Breast epithelium (tissue), 4 donors: ENCODE data around the gene TOR3A. TPM values are rescaled to one million over a fixed set of nuclear protein-coding genes. Genes with fewer than 3 reads are reported as not detected.
"Not testable (repeated sequence)": the region's sequence is repeated elsewhere in the genome, so short reads cannot be mapped to it uniquely, and the experiment has no call there.

Source experiments
- DNase-seq, 2 donors: peaks; one replicate each; pipeline ENCODE4 v3.0.0-alpha.2; 2019; ENCODE audit warnings: low spot score in 2 of 2
- H3K27ac ChIP-seq, 2 donors: fragments of 200-600 bp; sonication (generic) in 1 of 2; one replicate each; pipeline ENCODE4 v1.5.1; 2016 to 2019; ENCODE audit warnings: mild to moderate bottlenecking in 1 of 2
- H3K27me3 ChIP-seq, 2 donors: fragments of 200-600 bp; sonication (generic) in 1 of 2; one replicate each; pipeline versions ENCODE4 v1.5.1 to v1.6.0; 2017 to 2019; ENCODE audit warnings: control low read depth in 1 of 2, mild to moderate bottlenecking in 1 of 2
- H3K36me3 ChIP-seq: fragments of 200-600 bp; one replicate; pipeline ENCODE4 v1.5.1; 2019
- H3K4me1 ChIP-seq, 2 donors: fragments of 200-600 bp; sonication (generic); one replicate each; pipeline ENCODE4 v1.5.1; 2016 to 2019; ENCODE audit warnings: control low read depth in 1 of 2
- H3K4me3 ChIP-seq, 3 donors: fragments of 200-600 bp; sonication (generic); 1 replicate in 2 of 3; 2 replicates in 1 of 3; pipeline ENCODE4 v1.5.1; 2016 to 2019; ENCODE audit warnings: mild to moderate bottlenecking in 3 of 3, moderate library complexity in 2 of 3
- H3K9me3 ChIP-seq, 2 donors: fragments of 200-600 bp; sonication (generic) in 1 of 2; one replicate each; pipeline ENCODE4 v1.5.1; 2016 to 2019; ENCODE audit warnings: control low read depth in 1 of 2
- CTCF ChIP-seq, 3 donors: fragments of 450-650 bp; IDR thresholded peaks; one replicate each; pipeline ENCODE4 v1.5.1; 2016 to 2017; ENCODE audit warnings: antibody characterized with exemption in 3 of 3, mild to moderate bottlenecking in 3 of 3, moderate library complexity in 3 of 3
- POLR2A ChIP-seq: fragments of 450-650 bp; IDR thresholded peaks from one replicate; pipeline ENCODE4 v1.6.1; 2016; ENCODE audit warnings: antibody characterized with exemption, mild to moderate bottlenecking, moderate library complexity
- POLR2AphosphoS5 ChIP-seq, 3 donors: sonication (generic); formaldehyde crosslinking; IDR thresholded peaks; one replicate each; pipeline ENCODE4 v1.6.1; 2017; ENCODE audit warnings: antibody characterized with exemption in 3 of 3
- intact Hi-C: fragments of 100-400 bp; cut with DNase I; formaldehyde crosslinking; loops from one replicate; pipeline ENCODE4 v1.15.1; 2023; ENCODE audit warnings: low total_unique reads
- total RNA-seq, 3 donors: library from RNA; depleted of rRNA; stranded (reverse); fragments of >200 nt; gene quantifications; one replicate each; pipeline ENCODE4 v1.1.0, GENCODE V29; 2016

TOR3A gene
- total RNA-seq, 3 donors from 2014 or later, result 32.8 to 50.5 (median 35.6) TPM

GRCh38 chr1:179137617-179138255 lies 55.9 kb downstream of the TOR3A start:
- Histone ChIP-seq H3K27me3 (no peaks in the 10 kb centered on the region), H3K36me3 (no peaks in the 10 kb centered on the region), H3K4me3 (no peak overlapping the region), H3K9me3 (no peaks in the 10 kb centered on the region), H3K27ac (no peak overlapping the region), H3K4me1 (peaks cover 0 to 2% of the 10 kb centered on the region in 2 donors)
- intact Hi-C loops, result no loop called here
- no peak for DNase-seq
- no peak for TF ChIP-seq POLR2A
- no peak for TF ChIP-seq CTCF (IDR thresholded peaks at IDR 0.05)
- TF ChIP-seq POLR2AphosphoS5 (IDR thresholded peaks at IDR 0.05), result no peak

- H3K27ac ChIP-seq, DNase-seq, H3K4me1 ChIP-seq, H3K9me3 ChIP-seq, intact Hi-C loops, H3K36me3 ChIP-seq, H3K4me3 ChIP-seq, H3K27me3 ChIP-seq: not testable (repeated sequence)
Observed at GRCh38 chr1:179138755-179139154, 56.9 kb downstream of the TOR3A start.

- peak overlapping the region; percentile 34 to 53 for H3K27ac ChIP-seq
- no peaks in the 10 kb centered on the region for H3K27me3 ChIP-seq
- TF ChIP-seq CTCF (IDR thresholded peaks at IDR 0.05), result no peak
- peak overlapping the region; percentile 21 to 56 (median 45) for H3K4me3 ChIP-seq
- no peak for DNase-seq
- H3K36me3 ChIP-seq, result no peaks in the 10 kb centered on the region
- H3K9me3 ChIP-seq, result no peaks in the 10 kb centered on the region
- peaks cover 0 to 5% of the 10 kb centered on the region in 2 donors for H3K4me1 ChIP-seq
- intact Hi-C loops, result no loop called here
Observed at GRCh38 chr1:179141592-179142251, 59.9 kb downstream of the TOR3A start.

- Histone ChIP-seq H3K36me3 (no peaks in the 10 kb centered on the region), H3K27me3 (no peaks in the 10 kb centered on the region), H3K4me3 (peak overlapping the region; percentile 12 to 56 (median 45)), H3K4me1 (peaks cover 0 to 5% of the 10 kb centered on the region in 2 donors), H3K9me3 (no peaks in the 10 kb centered on the region), H3K27ac (peak overlapping the region; percentile 79 to 82)
- peak in 2 of 3 donors; percentile 50 to 55 for TF ChIP-seq POLR2AphosphoS5 (IDR thresholded peaks at IDR 0.05)
- no peak for TF ChIP-seq POLR2A
- intact Hi-C loops, result no loop called here
- DNase-seq, result no peak
Observed at GRCh38 chr1:179142889-179143299, 61.0 kb downstream of the TOR3A start.

GRCh38 chr1:179143322-179143721 lies 61.5 kb downstream of the TOR3A start:
- no peak for TF ChIP-seq CTCF (IDR thresholded peaks at IDR 0.05)
- no peak for TF ChIP-seq POLR2AphosphoS5 (IDR thresholded peaks at IDR 0.05)
- no peak for TF ChIP-seq POLR2A
- Histone ChIP-seq H3K27ac (peak overlapping the region; percentile 79 to 82), H3K36me3 (no peaks in the 10 kb centered on the region), H3K27me3 (no peaks in the 10 kb centered on the region), H3K9me3 (no peaks in the 10 kb centered on the region), H3K4me3 (peak overlapping the region in 1 of 3 donors; percentile 56), H3K4me1 (peaks cover 0 to 5% of the 10 kb centered on the region in 2 donors)
- DNase-seq, result no peak
- intact Hi-C loops, result no loop called here

- no peak for DNase-seq
- intact Hi-C loops, result no loop called here
- Histone ChIP-seq H3K4me1 (peaks cover 0 to 5% of the 10 kb centered on the region in 2 donors), H3K27me3 (no peaks in the 10 kb centered on the region), H3K4me3 (no peak overlapping the region), H3K27ac (no peak overlapping the region), H3K36me3 (no peaks in the 10 kb centered on the region), H3K9me3 (peaks cover 0 to 5% of the 10 kb centered on the region in 2 donors)
- TF ChIP-seq POLR2A, result no peak
Observed at GRCh38 chr1:179144626-179145025, 62.8 kb downstream of the TOR3A start.
